Glomerular visceral epithelial cell (primary cell): Measurements from ENCODE around the gene CASQ1.

Experiments
- DNase-seq: peaks from one replicate; pipeline ENCODE4 v3.0.0-alpha.2; 2016; ENCODE audit errors: extremely low spot score

The CASQ1 gene

DNA sequence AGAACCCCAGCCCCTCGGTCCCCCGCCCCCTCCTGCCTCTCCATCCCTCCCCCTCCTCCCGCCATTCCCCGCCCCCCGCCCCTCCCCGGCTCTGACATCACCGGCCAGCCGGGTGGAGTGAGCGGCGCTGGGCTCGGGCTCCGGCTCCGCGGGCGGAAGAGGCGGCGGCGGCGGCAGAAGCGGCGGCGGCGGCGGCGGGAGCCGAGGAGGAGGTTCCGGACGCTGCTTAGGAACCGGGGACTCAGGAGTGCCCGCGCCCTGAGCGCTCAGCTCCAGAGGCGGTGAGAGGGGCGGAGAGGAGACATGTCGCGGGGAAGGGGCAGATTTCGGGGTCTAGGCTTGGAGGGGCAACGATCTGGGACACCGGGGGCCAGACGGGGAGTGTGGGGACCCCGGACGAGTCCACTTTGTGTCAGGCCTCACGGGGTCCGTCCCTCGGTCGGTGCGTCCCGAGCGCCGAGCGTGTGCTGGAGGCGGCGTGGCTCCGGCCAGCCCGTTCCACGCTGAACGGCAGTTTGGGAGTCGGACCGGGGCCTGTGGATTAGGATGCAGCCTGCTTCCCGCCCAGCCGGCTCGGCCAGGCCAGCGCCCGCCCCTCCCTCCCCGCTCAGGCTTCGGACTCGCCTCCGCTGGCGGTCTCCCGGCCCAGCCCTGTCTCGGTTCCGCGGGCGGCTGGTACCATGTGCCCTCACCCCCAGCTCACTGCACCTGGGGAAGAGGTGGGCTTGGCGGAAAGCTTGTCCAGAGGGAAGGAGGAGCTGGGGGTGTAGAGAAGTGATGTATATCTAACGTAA is 15.1 kb downstream of the CASQ1 start, which contains the start of gene PEA15:
Gene PEA15, plus strand, starts transcription at position 143 of the 794 bp plus-strand sequence. CDS start 6,161 bp downstream, outside the sequence.
- DNase-seq, result peak; percentile 77

DNA sequence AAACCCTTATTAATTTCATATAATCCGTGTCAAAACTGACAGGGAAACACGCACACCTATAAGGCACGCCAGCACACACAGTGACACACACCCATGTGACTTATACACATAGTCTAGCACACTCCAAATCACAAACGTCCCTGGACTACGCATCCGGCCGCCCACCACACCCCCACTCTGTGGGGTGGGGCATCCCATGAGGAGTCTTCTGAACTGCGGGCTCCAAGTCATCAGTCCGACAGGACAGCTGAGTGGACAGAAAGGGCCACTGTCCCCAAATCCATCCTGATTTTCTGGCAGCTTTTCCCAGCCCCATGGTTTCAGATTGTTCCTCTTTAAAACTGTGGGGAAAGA is 15.6 kb downstream of the CASQ1 start:
- peak; percentile 63 for DNase-seq

- peak; percentile 84 for DNase-seq
Observed at GRCh38 chr1:160206421-160207117, 16.2 kb downstream of the CASQ1 start.

DNA sequence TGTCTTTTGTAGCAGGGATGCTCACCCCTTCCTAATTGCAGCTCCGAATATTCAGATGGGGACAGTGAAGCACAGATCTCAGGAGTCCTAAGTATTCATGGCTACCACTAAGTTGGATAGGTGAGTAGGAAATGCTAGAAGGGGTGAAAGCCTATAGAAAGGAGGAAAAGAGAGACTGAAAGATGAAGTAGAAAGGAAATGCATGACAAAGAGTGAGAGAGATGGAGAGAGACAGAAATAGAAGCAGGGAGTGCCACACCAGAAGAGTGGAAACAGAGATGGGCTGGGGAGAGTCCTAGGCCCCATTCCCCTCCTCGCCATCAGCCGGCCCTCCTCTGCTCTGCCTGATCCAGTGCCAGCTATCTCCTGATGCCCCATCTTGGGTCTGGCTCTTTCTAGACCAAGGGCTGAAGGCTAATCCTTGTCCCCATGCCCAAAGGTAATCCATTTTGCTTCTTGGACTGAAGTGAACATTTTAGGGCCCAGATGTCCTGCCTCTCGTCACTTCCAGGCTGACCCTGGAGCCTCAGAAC is 16.8 kb downstream of the CASQ1 start:
- no peak for DNase-seq

DNA sequence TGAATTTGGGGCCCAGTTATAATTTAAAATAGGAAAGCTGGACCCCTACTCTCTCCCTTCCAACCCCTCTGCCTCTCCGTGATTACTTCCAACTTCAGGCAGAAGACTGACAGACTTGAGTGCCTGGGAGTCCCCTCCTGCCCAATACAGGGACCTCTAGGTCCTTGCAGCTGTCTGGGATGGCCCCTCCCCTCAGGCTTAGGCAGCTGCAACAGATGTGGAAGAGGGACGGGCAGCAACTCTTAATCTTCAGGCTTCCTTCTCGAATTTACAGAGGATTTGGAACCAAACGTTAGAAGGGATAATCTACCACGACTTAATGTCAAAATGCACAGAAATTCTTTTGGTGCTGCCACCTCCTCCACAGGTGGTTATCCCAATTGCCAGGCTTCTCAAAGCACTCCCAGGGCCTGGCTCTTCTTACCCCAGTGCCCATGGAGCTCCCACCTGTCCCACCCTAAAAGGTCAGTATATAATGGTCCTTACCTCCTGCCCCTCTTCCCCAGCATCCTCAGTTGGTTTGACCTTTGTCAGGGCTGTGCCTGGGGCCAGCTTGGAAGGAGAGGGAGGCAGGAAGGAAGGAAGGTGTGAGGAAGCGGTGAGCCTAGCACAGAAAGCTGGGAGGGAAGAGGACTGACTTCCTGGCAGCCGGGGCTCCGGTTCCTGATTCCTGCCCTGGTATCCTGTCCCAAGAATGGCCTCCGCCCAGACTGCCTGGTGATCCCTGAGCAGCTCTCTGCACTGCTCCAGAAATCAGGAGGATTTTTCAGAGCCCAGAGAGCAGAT is 17.6 kb downstream of the CASQ1 start:
- DNase-seq, result no peak

DNA sequence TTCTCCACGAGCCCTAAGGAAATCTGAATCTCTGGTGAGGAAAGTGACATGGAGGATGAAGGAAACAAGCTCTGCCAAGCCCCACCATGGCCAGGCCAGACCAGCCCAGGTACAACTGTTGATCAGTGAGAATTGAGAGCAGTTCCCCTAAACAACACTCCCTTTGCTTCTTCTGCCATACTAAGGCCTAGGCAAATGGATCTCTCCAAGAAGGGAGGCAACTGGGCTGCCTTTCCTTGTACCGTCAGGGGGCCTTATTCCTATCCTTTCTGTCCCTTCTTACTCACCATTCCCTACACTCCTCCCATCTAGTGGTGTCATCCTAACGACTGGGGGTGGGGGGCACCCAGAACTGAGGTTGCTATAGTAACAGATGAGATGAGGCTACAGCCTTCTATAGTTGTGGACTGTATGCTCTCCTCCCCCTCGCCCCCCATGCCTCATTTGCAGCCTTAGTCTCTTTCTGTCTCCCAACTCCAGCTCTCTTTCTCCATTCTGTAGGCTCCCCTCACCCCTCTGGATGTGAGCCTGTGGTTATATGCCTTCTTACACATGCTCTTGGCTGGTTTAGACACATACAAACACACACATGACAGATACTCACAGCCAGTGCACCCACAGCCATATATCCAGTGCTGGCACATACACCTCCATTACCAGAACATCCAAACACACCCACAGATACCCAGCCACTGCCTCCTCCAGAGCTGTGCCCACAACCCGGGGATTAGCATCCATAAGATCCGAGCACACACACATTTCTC is 18.4 kb downstream of the CASQ1 start:
- no peak for DNase-seq

DNA sequence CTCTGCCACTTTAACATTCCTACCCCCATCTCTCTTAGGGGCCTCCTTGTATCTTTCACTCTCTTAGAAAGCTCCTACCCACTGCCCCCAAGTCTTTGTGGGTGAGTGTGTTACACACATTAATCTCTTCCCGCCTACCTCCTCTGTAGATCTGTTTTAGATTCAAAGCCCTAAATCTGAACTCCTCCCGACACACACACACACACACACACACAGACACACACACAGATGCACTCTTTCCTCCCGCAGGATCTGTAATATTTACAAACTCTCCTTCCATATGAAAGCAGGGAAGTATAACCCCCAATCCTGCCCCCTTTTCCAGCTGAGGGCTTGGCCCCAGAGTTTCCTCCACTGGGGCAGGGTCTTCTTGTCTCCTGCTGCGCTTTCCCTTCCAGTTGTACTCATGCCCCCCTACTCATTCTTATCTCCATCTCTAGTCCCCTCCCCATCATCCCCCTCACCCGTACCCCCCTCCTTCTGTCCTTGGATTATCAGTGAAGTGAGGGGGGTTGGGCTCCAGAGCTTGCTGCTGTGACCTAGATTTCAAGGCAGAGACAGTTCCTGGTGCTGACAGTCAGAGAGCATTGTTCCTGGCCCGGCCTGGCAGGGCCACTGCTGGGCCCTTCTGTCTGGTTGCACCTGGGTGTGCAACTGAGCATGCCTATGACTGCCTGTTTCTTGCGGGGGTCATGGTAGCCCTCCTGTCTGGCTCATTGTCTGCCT is 19.1 kb downstream of the CASQ1 start:
- DNase-seq, result no peak

DNA sequence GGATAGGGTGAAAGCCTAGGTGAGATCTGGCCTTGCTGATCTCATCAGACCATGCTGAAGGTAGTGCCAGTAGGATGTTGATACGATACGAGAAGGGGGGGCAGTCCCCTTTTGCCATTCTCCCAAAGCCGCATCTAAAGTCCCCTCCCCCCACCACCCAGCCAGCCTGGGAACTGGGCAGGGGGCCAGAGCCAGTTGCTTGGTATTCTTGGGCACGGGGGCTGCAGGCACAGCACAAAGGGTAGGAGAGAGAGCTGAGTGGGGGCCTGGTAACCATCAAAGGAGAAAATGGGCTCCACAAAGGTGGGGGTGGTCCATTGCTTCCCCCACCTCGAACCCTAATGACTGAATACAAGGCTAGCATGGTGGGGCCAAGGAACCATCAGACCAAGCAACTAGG is 20.2 kb downstream of the CASQ1 start:
- no peak for DNase-seq

GRCh38 chr1:160211046-160211790 is 20.8 kb downstream of the CASQ1 start:
- no peak for DNase-seq

DNA sequence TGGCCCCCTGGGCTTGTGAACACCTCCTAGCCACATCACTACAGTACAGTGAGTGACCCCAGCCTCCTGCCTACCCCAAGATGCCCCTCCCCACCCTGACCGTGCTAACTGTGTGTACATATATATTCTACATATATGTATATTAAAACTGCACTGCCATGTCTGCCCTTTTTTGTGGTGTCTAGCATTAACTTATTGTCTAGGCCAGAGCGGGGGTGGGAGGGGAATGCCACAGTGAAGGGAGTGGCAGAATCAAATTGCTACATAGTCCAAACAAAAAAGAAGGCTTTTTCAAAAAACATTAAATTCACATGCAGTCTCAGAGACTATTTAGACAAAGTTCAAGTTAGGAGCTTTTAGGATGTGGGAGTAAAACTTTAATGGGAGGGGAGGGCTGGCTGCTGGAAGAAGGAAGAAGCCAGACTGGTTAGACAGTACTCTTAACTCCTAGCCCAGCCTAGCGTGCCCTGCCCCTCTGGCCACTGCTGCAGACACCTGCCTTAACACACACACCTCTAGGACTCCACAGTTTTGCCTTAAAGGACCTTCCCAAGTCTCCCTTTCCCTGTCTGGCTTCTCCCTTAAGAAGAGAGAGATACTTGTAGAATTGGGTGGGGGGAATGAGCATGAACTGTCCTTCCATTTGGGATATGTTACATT is 24.2 kb downstream of the CASQ1 start:
- no peak for DNase-seq

DNA sequence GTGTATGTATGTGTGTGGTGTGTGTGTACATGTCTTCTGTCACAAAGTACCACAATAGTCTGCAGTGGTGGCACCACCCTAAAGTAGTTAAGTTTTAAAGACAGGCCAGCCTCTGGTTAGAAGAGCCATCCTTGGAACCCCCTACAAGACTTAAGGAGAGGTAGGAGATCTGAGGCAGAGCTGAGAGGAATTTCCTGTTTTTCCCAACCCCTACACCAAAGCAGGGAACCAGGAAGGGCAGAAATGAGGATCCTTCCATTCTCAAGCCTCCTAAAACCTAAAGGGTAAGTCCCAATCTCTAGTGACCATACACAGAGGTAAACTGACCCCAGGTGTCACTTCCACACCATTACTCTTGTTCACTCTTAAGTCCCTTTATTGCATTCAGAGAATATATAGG is 25.9 kb downstream of the CASQ1 start:
- no peak for DNase-seq

- DNase-seq, result no peak
Observed at GRCh38 chr1:160217481-160218051, 27.2 kb downstream of the CASQ1 start.

GRCh38 chr1:160219062-160219929 is 28.9 kb downstream of the CASQ1 start:
- DNase-seq, result peak; percentile 58

DNA sequence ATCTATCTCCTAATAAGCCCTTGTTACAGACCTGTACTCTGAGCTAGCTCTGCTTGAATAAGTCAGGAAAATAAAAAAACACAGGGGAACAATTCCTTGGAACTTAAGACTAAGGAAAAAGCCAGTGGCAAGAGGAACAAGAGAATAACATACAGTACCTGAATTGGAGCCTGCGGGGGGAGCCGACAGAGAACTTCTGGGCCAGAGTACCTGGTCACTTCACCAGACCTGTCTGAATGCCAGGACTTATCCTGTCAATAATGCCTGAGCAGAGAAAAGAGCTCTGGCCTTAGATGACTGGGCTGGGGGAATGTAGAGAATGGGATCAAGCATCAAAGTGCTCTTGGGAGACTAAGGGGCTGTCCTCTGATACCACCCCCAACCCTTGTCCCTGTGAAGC is 29.9 kb downstream of the CASQ1 start:
- DNase-seq, result no peak

DNA sequence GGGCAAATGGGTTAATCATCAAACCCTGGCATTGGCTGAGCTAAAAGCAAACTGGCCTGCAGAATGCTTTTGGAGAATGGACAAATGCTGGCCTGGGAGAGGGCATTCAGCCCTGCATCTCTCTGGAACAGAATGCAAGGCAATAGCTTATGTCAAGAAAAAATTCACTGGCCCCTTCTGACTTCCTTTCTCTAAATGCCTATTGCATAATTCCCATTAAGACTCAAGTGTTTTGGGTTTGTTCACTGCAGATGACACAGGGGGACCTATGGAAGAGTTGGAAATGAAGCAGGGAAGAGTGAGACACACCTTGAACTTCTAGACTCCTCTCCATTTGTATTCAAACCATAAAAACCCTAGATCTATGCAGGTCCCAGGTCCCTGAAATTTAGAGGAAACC is 30.7 kb downstream of the CASQ1 start:
- DNase-seq, result no peak

- DNase-seq, result no peak
Observed at GRCh38 chr1:160222546-160222945, 32.2 kb downstream of the CASQ1 start.

GRCh38 chr1:160224606-160225005 is 34.2 kb downstream of the CASQ1 start:
- no peak for DNase-seq

DNA sequence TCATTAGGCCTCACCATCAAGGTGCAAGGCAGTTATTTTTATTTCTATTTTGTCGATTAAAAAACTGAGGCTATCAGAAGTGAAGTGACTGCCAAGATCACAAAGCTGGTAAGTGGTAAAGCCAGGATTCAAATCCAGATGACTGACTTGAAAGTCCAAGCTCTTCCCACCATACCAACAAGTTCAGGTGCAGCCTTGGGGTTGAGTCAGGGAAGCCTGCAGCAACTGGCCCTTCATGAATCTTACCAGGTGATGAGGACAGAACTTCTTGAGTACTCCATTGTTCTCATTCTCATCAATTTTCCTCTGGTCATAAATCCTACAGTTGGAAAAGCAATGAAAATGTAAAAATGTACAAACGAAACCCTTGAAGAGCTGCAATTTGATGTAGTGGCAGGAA is 35.0 kb downstream of the CASQ1 start:
- DNase-seq, result no peak
